Neural cell (in vitro differentiated cells): Measurements from ENCODE around the gene MORN4. TPM values are rescaled to one million over a fixed set of nuclear protein-coding genes. Genes with fewer than 3 reads are reported as not detected.

Experiments used
- H2AFZ ChIP-seq: fragments of 200-600, 300-800 bp; sonication (generic), shearing (Covaris generic); 2 replicates; pipeline ENCODE4 v1.6.0; 2014; ENCODE audit warnings: low read depth, mild to moderate bottlenecking, antibody characterized with exemption, low read length, moderate library complexity
- H3F3A ChIP-seq: fragments of 200-600 bp; shearing (Covaris generic); 2 replicates; pipeline ENCODE4 v1.6.1; 2016; ENCODE audit warnings: mild to moderate bottlenecking, moderate library complexity, mixed read lengths, antibody characterized with exemption, low read length; ENCODE audit not compliant: insufficient read depth, poor library complexity, severe bottlenecking
- H3K27ac ChIP-seq: fragments of 200-600, 300-800 bp; sonication (generic), shearing (Covaris generic); 2 replicates; pipeline ENCODE4 v1.5.1; 2014; ENCODE audit warnings: mild to moderate bottlenecking, low read length, moderate library complexity
- H3K27me3 ChIP-seq: fragments of 300-800, 200-600 bp; sonication (generic), shearing (Covaris generic); 2 replicates; pipeline ENCODE4 v1.6.0; 2014; ENCODE audit warnings: mild to moderate bottlenecking, low read depth, low read length, moderate library complexity; ENCODE audit not compliant: insufficient read depth
- H3K36me3 ChIP-seq: fragments of 300-800, 200-600 bp; sonication (generic), shearing (Covaris generic); 2 replicates; pipeline ENCODE4 v1.5.1; 2014; ENCODE audit warnings: mild to moderate bottlenecking, antibody characterized with exemption, low read length, moderate library complexity; ENCODE audit not compliant: insufficient read depth
- H3K4me2 ChIP-seq: fragments of 300-800, 200-600 bp; sonication (generic), shearing (Covaris generic); 2 replicates; pipeline ENCODE4 v1.6.0; 2014; ENCODE audit warnings: mild to moderate bottlenecking, low read length
- H3K4me3 ChIP-seq: fragments of 300-800, 200-600 bp; sonication (generic), shearing (Covaris generic); 2 replicates; pipeline ENCODE4 v1.5.1; 2014; ENCODE audit warnings: mild to moderate bottlenecking, low read length, moderate library complexity
- H3K79me2 ChIP-seq: fragments of 200-600 bp; shearing (Covaris generic); replicated peaks from 2 replicates; pipeline ENCODE4 v1.6.0; 2014; ENCODE audit warnings: mild to moderate bottlenecking, low read length, moderate library complexity; ENCODE audit not compliant: insufficient read depth
- H3K9ac ChIP-seq: fragments of 300-800, 200-600 bp; sonication (generic), shearing (Covaris generic); 2 replicates; pipeline ENCODE4 v1.6.1; 2016; ENCODE audit warnings: mild to moderate bottlenecking, low read length, mixed read lengths
- H3K9me2 ChIP-seq: fragments of 200-600 bp; shearing (Covaris generic); 2 replicates; pipeline ENCODE4 v1.6.1; 2016; ENCODE audit warnings: mild to moderate bottlenecking, low read length, mixed read lengths; ENCODE audit not compliant: insufficient read depth
- H3K9me3 ChIP-seq: fragments of 200-600, 300-800 bp; sonication (generic), shearing (Covaris generic); 2 replicates; pipeline ENCODE4 v1.6.1; 2016; ENCODE audit warnings: mild to moderate bottlenecking, mixed run types, low read length, moderate library complexity, mixed read lengths
- H4K20me1 ChIP-seq: fragments of 200-600 bp; shearing (Covaris generic); 2 replicates; pipeline ENCODE4 v1.6.1; 2016; ENCODE audit warnings: mild to moderate bottlenecking, mixed run types; ENCODE audit not compliant: insufficient read depth
- CTCF ChIP-seq: fragments of 450-650 bp; IDR thresholded peaks from 2 replicates; pipeline ENCODE4 v1.5.1; 2014; ENCODE audit warnings: antibody characterized with exemption, mild to moderate bottlenecking, moderate library complexity; ENCODE audit not compliant: poor library complexity, severe bottlenecking
- EP300 ChIP-seq: fragments of 450-650 bp; conservative IDR thresholded peaks from 2 replicates; pipeline ENCODE4 v1.6.1; 2014; ENCODE audit warnings: antibody characterized with exemption, mild to moderate bottlenecking, moderate library complexity; ENCODE audit not compliant: poor library complexity, severe bottlenecking
- EZH2 ChIP-seq: fragments of 200-600, 300-800 bp; shearing (Covaris generic), sonication (generic); IDR thresholded peaks from 2 replicates; pipeline ENCODE4 v1.6.1; 2014; ENCODE audit warnings: antibody characterized with exemption, low read length, borderline replicate concordance, mild to moderate bottlenecking; ENCODE audit not compliant: insufficient read depth, poor library complexity, severe bottlenecking
- MXI1 ChIP-seq: fragments of 450-650 bp; conservative IDR thresholded peaks from 2 replicates; pipeline ENCODE4 v1.6.1; 2014; ENCODE audit warnings: antibody characterized with exemption, mild to moderate bottlenecking; ENCODE audit not compliant: poor library complexity, severe bottlenecking
- POLR2AphosphoS5 ChIP-seq: IDR thresholded peaks from 2 replicates; pipeline ENCODE4 v1.6.1; 2012
- RAD21 ChIP-seq: fragments of 450-650 bp; conservative IDR thresholded peaks from 2 replicates; pipeline ENCODE4 v1.6.1; 2014; ENCODE audit warnings: antibody characterized with exemption, mild to moderate bottlenecking, moderate library complexity
- REST ChIP-seq: IDR thresholded peaks from 2 replicates; pipeline ENCODE4 v1.6.1; 2012; ENCODE audit warnings: borderline replicate concordance
- SMC3 ChIP-seq: fragments of 450-650 bp; conservative IDR thresholded peaks from 2 replicates; pipeline ENCODE4 v1.6.1; 2014; ENCODE audit warnings: antibody characterized with exemption, mild to moderate bottlenecking, moderate library complexity; ENCODE audit not compliant: poor library complexity
- TAF1 ChIP-seq: IDR thresholded peaks from 2 replicates; pipeline ENCODE4 v1.6.1; 2012; ENCODE audit warnings: low read depth
- polyA plus RNA-seq: library from polyadenylated mRNA; depleted of rRNA; stranded (reverse); fragments of >200 nt; gene quantifications from 2 replicates; pipeline ENCODE4 v1.2.3, GENCODE V29; 2014

MORN4 gene
- polyA plus RNA-seq, 1 donor from 2014 or later = 64.7 TPM

DNA sequence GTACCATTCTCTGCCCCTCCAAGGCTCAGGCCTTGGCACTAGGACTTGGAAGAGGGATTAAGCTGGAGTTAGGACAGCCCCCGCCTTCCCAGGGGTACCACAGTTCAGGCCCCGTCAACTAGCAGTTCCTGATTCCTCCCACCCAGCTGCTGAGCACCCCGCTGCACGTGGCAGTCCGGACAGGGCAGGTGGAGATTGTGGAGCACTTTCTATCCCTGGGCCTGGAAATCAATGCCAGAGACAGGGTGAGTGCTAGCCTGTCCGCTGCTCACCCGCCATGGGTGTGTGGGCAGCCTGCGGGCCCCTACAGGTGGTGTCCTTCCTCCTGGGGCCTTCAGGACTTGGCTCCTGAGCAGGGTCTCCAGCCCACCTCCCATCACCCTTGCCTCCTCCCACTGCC lies 51.1 kb downstream of the MORN4 start:
- Histone ChIP-seq H3K9ac (no peak overlapping the region), H3K36me3 (no peaks in the 10 kb centered on the region), H3K9me2 (no peaks in the 10 kb centered on the region), H3K9me3 (no peaks in the 10 kb centered on the region), H3K4me3 (no peak overlapping the region), H3K4me2 (no peak overlapping the region), H3F3A (no peaks in the 10 kb centered on the region), H2AFZ (no peak overlapping the region), H3K27ac (no peak overlapping the region), H3K79me2 (no peaks in the 10 kb centered on the region), H4K20me1 (no peaks in the 10 kb centered on the region), H3K27me3 (no peaks in the 10 kb centered on the region)
- TF ChIP-seq REST (no peak), MXI1 (no peak), EP300 (no peak), RAD21 (no peak), EZH2 (no peak), SMC3 (no peak), CTCF (no peak), POLR2AphosphoS5 (no peak), TAF1 (no peak)

DNA sequence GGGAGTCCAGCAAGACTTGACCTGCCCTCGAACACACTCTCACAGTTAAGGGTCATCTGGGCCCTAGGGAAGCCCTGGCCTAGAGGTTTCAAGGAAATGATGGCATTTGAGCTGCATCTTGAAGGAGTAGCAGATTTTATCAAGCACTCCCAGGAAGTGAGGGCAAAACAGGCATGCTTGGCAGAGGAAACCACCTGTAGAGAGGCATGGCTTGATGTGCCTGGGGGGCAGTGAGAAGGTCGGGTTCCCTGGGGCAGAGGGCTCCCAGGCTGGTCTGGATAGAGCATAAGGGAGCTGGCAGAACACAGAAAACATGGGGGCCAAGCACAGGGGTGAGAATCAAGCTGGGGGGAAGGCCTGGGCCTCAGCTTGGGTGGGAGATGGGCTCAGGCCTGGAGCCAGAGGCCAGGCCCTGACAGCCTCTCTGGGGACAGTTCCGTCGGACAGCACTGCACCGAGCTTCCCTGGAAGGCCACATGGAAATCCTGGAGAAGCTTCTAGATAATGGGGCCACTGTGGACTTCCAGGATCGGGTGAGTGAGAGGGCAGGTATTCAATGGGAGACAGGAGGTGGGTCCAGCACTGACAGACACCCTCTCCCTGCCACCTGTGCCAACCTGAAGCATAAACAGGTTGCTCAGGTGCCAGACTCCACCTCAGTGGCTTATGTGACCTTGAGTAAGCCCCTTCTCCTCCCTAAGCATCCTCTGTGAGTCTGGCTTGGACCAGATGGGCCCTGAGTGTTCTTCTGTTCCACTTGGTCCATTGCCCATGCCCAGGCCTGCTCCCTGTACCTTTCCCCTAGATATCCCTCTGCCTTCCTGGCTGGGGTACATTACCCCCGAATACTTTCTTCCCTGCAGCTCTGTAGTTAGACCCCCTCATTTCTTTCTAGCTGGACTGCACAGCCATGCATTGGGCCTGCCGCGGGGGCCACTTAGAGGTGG lies 52.6 kb downstream of the MORN4 start:
- H3K79me2 ChIP-seq = no peaks in the 10 kb centered on the region
- TF ChIP-seq EZH2 = no peak
- TF ChIP-seq TAF1 = no peak
- TF ChIP-seq MXI1 = no peak
- TF ChIP-seq SMC3 = no peak
- no peak for TF ChIP-seq RAD21
- TF ChIP-seq REST = no peak
- no peak for TF ChIP-seq POLR2AphosphoS5
- no peak for TF ChIP-seq CTCF
- TF ChIP-seq EP300 = no peak
- H3K9me3 ChIP-seq = no peaks in the 10 kb centered on the region
- H2AFZ ChIP-seq = no peak overlapping the region
- no peak overlapping the region for H3K4me2 ChIP-seq
- no peak overlapping the region for H3K27ac ChIP-seq
- H3K9me2 ChIP-seq = no peaks in the 10 kb centered on the region
- no peaks in the 10 kb centered on the region for H3K36me3 ChIP-seq
- H3K27me3 ChIP-seq = no peaks in the 10 kb centered on the region
- H3F3A ChIP-seq = no peaks in the 10 kb centered on the region
- H3K4me3 ChIP-seq = no peak overlapping the region
- no peak overlapping the region for H3K9ac ChIP-seq
- no peaks in the 10 kb centered on the region for H4K20me1 ChIP-seq
